Measurements from ENCODE around the gene EXD3. TPM values are rescaled to one million over a fixed set of nuclear protein-coding genes. Genes with fewer than 3 reads are reported as not detected.

EXD3 gene
- total and polyA plus RNA-seq, 2 donors (not counting 1 experiment from before 2014, with no cell fraction given), result 2.6 to 13.0 TPM

GRCh38 chr9:137326445-137327065 is 96.4 kb downstream of the EXD3 start:
- Histone ChIP-seq H3K4me2 (ENCODE audit: extremely low read depth, insufficient read depth, low read length) (no peak overlapping the region), H3K9ac (ENCODE audit: insufficient read depth, low read length) (no peak overlapping the region), H3K27me3 (ENCODE audit: control insufficient read depth, insufficient read depth, low read length) (no peaks in the 10 kb centered on the region), H4K20me1 (ENCODE audit: control insufficient read depth, extremely low read depth, insufficient read depth, low read length) (no peaks in the 10 kb centered on the region), H3K36me3 (ENCODE audit: control insufficient read depth, insufficient read depth, low read length) (no peaks in the 10 kb centered on the region), H3K4me1 (ENCODE audit: control insufficient read depth, extremely low read depth, insufficient read depth, low read length) (no peaks in the 10 kb centered on the region), H3K27ac (ENCODE audit: insufficient read depth, low read length) (no peak overlapping the region), H2AFZ (ENCODE audit: low read length) (no peak overlapping the region), H3K9me3 (ENCODE audit: control insufficient read depth, insufficient read depth, low read depth, low read length) (no peaks in the 10 kb centered on the region), H3K79me2 (ENCODE audit: control insufficient read depth, insufficient read depth, low read length) (no peaks in the 10 kb centered on the region), H3K4me3 (replicated peaks in 1 of 4; ENCODE audit: control extremely low read depth in 1 of 4, insufficient read depth in 1 of 4, low read depth in 3 of 4, low read length in 4 of 4) (no peak overlapping the region)
- TF ChIP-seq EZH2 (IDR thresholded peaks at IDR 0.05; ENCODE audit: low read length, missing control alignments), result no peak
- TF ChIP-seq, protein P1, sequence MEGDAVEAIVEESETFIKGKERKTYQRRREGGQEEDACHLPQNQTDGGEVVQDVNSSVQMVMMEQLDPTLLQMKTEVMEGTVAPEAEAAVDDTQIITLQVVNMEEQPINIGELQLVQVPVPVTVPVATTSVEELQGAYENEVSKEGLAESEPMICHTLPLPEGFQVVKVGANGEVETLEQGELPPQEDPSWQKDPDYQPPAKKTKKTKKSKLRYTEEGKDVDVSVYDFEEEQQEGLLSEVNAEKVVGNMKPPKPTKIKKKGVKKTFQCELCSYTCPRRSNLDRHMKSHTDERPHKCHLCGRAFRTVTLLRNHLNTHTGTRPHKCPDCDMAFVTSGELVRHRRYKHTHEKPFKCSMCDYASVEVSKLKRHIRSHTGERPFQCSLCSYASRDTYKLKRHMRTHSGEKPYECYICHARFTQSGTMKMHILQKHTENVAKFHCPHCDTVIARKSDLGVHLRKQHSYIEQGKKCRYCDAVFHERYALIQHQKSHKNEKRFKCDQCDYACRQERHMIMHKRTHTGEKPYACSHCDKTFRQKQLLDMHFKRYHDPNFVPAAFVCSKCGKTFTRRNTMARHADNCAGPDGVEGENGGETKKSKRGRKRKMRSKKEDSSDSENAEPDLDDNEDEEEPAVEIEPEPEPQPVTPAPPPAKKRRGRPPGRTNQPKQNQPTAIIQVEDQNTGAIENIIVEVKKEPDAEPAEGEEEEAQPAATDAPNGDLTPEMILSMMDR (conservative IDR thresholded peaks at IDR 0.05 in 1 of 2, IDR thresholded peaks at IDR 0.05 in 1 of 2; ENCODE audit: low read depth in 1 of 2, low read length in 2 of 2), result no peak
- no peak for DNase-seq (ENCODE audit: low read depth in 2 of 2)

GRCh38 chr9:137325799-137326198 is 97.2 kb downstream of the EXD3 start:
- DNase-seq (ENCODE audit: low read depth in 2 of 2), result no peak
- TF ChIP-seq, protein P1 (conservative IDR thresholded peaks at IDR 0.05 in 1 of 2, IDR thresholded peaks at IDR 0.05 in 1 of 2; ENCODE audit: low read depth in 1 of 2, low read length in 2 of 2), result no peak
- TF ChIP-seq EZH2 (IDR thresholded peaks at IDR 0.05; ENCODE audit: low read length, missing control alignments), result no peak
- H3K9me3 ChIP-seq (ENCODE audit: control insufficient read depth, insufficient read depth, low read depth, low read length), result no peaks in the 10 kb centered on the region
- no peak overlapping the region for H3K27ac ChIP-seq (ENCODE audit: insufficient read depth, low read length)
- H3K9ac ChIP-seq (ENCODE audit: insufficient read depth, low read length), result no peak overlapping the region
- H2AFZ ChIP-seq (ENCODE audit: low read length), result no peak overlapping the region
- H4K20me1 ChIP-seq (ENCODE audit: control insufficient read depth, extremely low read depth, insufficient read depth, low read length), result no peaks in the 10 kb centered on the region
- H3K27me3 ChIP-seq (ENCODE audit: control insufficient read depth, insufficient read depth, low read length), result no peaks in the 10 kb centered on the region
- H3K79me2 ChIP-seq (ENCODE audit: control insufficient read depth, insufficient read depth, low read length), result no peaks in the 10 kb centered on the region
- H3K4me1 ChIP-seq (ENCODE audit: control insufficient read depth, extremely low read depth, insufficient read depth, low read length), result no peaks in the 10 kb centered on the region
- no peak overlapping the region for H3K4me2 ChIP-seq (ENCODE audit: extremely low read depth, insufficient read depth, low read length)
- H3K4me3 ChIP-seq (replicated peaks in 1 of 4; ENCODE audit: control extremely low read depth in 1 of 4, insufficient read depth in 1 of 4, low read depth in 3 of 4, low read length in 4 of 4), result no peak overlapping the region
- no peaks in the 10 kb centered on the region for H3K36me3 ChIP-seq (ENCODE audit: control insufficient read depth, insufficient read depth, low read length)

GRCh38 chr9:137325124-137325523 is 97.8 kb downstream of the EXD3 start:
- H3K79me2 ChIP-seq (ENCODE audit: control insufficient read depth, insufficient read depth, low read length), result no peaks in the 10 kb centered on the region
- DNase-seq (ENCODE audit: low read depth in 2 of 2), result no peak
- no peaks in the 10 kb centered on the region for H4K20me1 ChIP-seq (ENCODE audit: control insufficient read depth, extremely low read depth, insufficient read depth, low read length)
- no peak overlapping the region for H3K4me3 ChIP-seq (replicated peaks in 1 of 4; ENCODE audit: control extremely low read depth in 1 of 4, insufficient read depth in 1 of 4, low read depth in 3 of 4, low read length in 4 of 4)
- H3K4me1 ChIP-seq (ENCODE audit: control insufficient read depth, extremely low read depth, insufficient read depth, low read length), result no peaks in the 10 kb centered on the region
- no peaks in the 10 kb centered on the region for H3K9me3 ChIP-seq (ENCODE audit: control insufficient read depth, insufficient read depth, low read depth, low read length)
- TF ChIP-seq, protein P1 (conservative IDR thresholded peaks at IDR 0.05 in 1 of 2, IDR thresholded peaks at IDR 0.05 in 1 of 2; ENCODE audit: low read depth in 1 of 2, low read length in 2 of 2), result no peak
- TF ChIP-seq EZH2 (IDR thresholded peaks at IDR 0.05; ENCODE audit: low read length, missing control alignments), result no peak
- no peak overlapping the region for H2AFZ ChIP-seq (ENCODE audit: low read length)
- H3K27me3 ChIP-seq (ENCODE audit: control insufficient read depth, insufficient read depth, low read length), result no peaks in the 10 kb centered on the region
- H3K9ac ChIP-seq (ENCODE audit: insufficient read depth, low read length), result no peak overlapping the region
- no peak overlapping the region for H3K27ac ChIP-seq (ENCODE audit: insufficient read depth, low read length)
- no peak overlapping the region for H3K4me2 ChIP-seq (ENCODE audit: extremely low read depth, insufficient read depth, low read length)
- H3K36me3 ChIP-seq (ENCODE audit: control insufficient read depth, insufficient read depth, low read length), result no peaks in the 10 kb centered on the region
